Fibroblast of the aortic adventitia (primary cell): ENCODE data around the gene RIGI. TPM values are rescaled to one million over a fixed set of nuclear protein-coding genes. Genes with fewer than 3 reads are reported as not detected.

ENCODE experiments used
- DNase-seq: peaks from one replicate; pipeline ENCODE4 v3.0.0-alpha.2; 2010; ENCODE audit warnings: low read depth
- H3K4me3 ChIP-seq: 2 replicates; pipeline ENCODE4 v1.5.1; 2011; ENCODE audit warnings: low read depth, mild to moderate bottlenecking, control low read depth, low read length, moderate library complexity
- CTCF ChIP-seq: IDR thresholded peaks from 2 replicates; pipeline ENCODE4 v1.5.1; 2011; ENCODE audit warnings: mild to moderate bottlenecking, low read length, control low read depth, inconsistent platforms; ENCODE audit not compliant: insufficient read depth
- total RNA-seq: library from RNA; depleted of rRNA; stranded (reverse); fragments of >200 nt; gene quantifications from 2 replicates; pipeline ENCODE4 v1.2.3, GENCODE V29; 2012; ENCODE audit warnings: low replicate concordance

The RIGI gene
- total RNA-seq, 1 donor = 10.2 TPM

- no peak overlapping the region for H3K4me3 ChIP-seq
- no peak for DNase-seq
- no peak for TF ChIP-seq CTCF
Observed at GRCh38 chr9:32516241-32516640, 9.8 kb downstream of the RIGI start.

- TF ChIP-seq CTCF = no peak
- DNase-seq = no peak
- no peak overlapping the region for H3K4me3 ChIP-seq
Observed at GRCh38 chr9:32508728-32509127, 17.3 kb downstream of the RIGI start.

- no peak for DNase-seq
- no peak for TF ChIP-seq CTCF
- no peak overlapping the region for H3K4me3 ChIP-seq
Observed at GRCh38 chr9:32503008-32503407, 23.0 kb downstream of the RIGI start.

- peak; percentile 72 for DNase-seq
- no peak overlapping the region for H3K4me3 ChIP-seq
- no peak for TF ChIP-seq CTCF
Observed at GRCh38 chr9:32502464-32502863, 23.5 kb downstream of the RIGI start.

GRCh38 chr9:32501868-32502267 lies 24.1 kb downstream of the RIGI start:
- no peak for TF ChIP-seq CTCF
- H3K4me3 ChIP-seq = no peak overlapping the region
- DNase-seq = no peak

- H3K4me3 ChIP-seq = no peak overlapping the region
- no peak for DNase-seq
- TF ChIP-seq CTCF = no peak
Observed at GRCh38 chr9:32500768-32501167, 25.2 kb downstream of the RIGI start.

GRCh38 chr9:32497921-32498320 lies 28.1 kb downstream of the RIGI start:
- H3K4me3 ChIP-seq = no peak overlapping the region
- TF ChIP-seq CTCF = no peak
- DNase-seq = no peak
